ENCODE results near the gene PTPRM.

- TF ChIP-seq POLR2A (IDR thresholded peaks at IDR 0.05; ENCODE audit: control extremely low read depth in 1 of 2, low read depth in 2 of 2, low read length in 2 of 2): no peak
- no peak for TF ChIP-seq GABPA (IDR thresholded peaks at IDR 0.05; ENCODE audit: borderline replicate concordance, insufficient read depth, low read length)
- no peak for TF ChIP-seq CTCF (IDR thresholded peaks at IDR 0.05; ENCODE audit: control extremely low read depth in 1 of 3, insufficient read depth in 1 of 3, low read depth in 1 of 3, low read length in 3 of 3)
- no peak for TF ChIP-seq EGR1 (IDR thresholded peaks at IDR 0.05; ENCODE audit: borderline replicate concordance, low read depth, low read length)
- TF ChIP-seq E2F6 (IDR thresholded peaks at IDR 0.05): no peak
- TF ChIP-seq MAFK (IDR thresholded peaks at IDR 0.05; ENCODE audit: low read depth, low read length): no peak
- TF ChIP-seq POLR2AphosphoS5 (IDR thresholded peaks at IDR 0.05; ENCODE audit: low read depth, low read length): no peak
- TF ChIP-seq KDM1A (IDR thresholded peaks at IDR 0.05; ENCODE audit: borderline replicate concordance, low read length): no peak
- no peak for TF ChIP-seq CREB1 (IDR thresholded peaks at IDR 0.05)
- TF ChIP-seq NRF1 (IDR thresholded peaks at IDR 0.05; ENCODE audit: low read depth, low read length): no peak
- no peak for TF ChIP-seq SP1 (IDR thresholded peaks at IDR 0.05; ENCODE audit: low read depth, low read length)
- TF ChIP-seq CHD2 (IDR thresholded peaks at IDR 0.05; ENCODE audit: low read length): no peak
- no peak for TF ChIP-seq TAF1 (IDR thresholded peaks at IDR 0.05; ENCODE audit: low read depth, low read length)
- no peak for TF ChIP-seq ATF2 (IDR thresholded peaks at IDR 0.05; ENCODE audit: low read length)
Measured at GRCh38 chr18:7787339-7787738, 220.2 kb downstream of the PTPRM start.
